HepG2 (cell line): ENCODE results near the gene HAUS7. TPM values are rescaled to one million over a fixed set of nuclear protein-coding genes. Genes with fewer than 3 reads are reported as not detected.

ENCODE experiments used
- ARNT ChIP-seq: fragments of 450-650 bp; IDR thresholded peaks from 2 replicates; pipeline ENCODE4 v1.6.1; 2017
- CERS6 ChIP-seq: sonication (generic); formaldehyde crosslinking; IDR thresholded peaks from 2 replicates; pipeline ENCODE4 v1.5.0; 2020; ENCODE audit warnings: missing genetic modification reagents
- FOXJ3 ChIP-seq: sonication (generic); formaldehyde crosslinking; IDR thresholded peaks from 2 replicates; pipeline ENCODE4 v1.4.0; 2020; ENCODE audit warnings: missing genetic modification reagents, mild to moderate bottlenecking, borderline replicate concordance
- MIER2 ChIP-seq: IDR thresholded peaks from 2 replicates; pipeline ENCODE4 v1.6.1; 2016; ENCODE audit warnings: missing biosample characterization, missing genetic modification reagents
- PAX8 ChIP-seq: sonication (generic); formaldehyde crosslinking; IDR thresholded peaks from 2 replicates; pipeline ENCODE4 v1.8.0; 2022; ENCODE audit warnings: mild to moderate bottlenecking, missing genetic modification reagents, borderline replicate concordance
- PHF21A ChIP-seq: sonication (generic); formaldehyde crosslinking; IDR thresholded peaks from 2 replicates; pipeline ENCODE4 v1.5.0; 2020; ENCODE audit warnings: mild to moderate bottlenecking, missing genetic modification reagents
- RNF219 ChIP-seq: sonication (generic); formaldehyde crosslinking; IDR thresholded peaks from 2 replicates; pipeline ENCODE4 v1.5.0; 2020; ENCODE audit warnings: mild to moderate bottlenecking, missing genetic modification reagents
- SNAI1 ChIP-seq: sonication (generic); formaldehyde crosslinking; IDR thresholded peaks from 2 replicates; pipeline ENCODE4 v1.5.0; 2020; ENCODE audit warnings: mild to moderate bottlenecking, missing genetic modification reagents, borderline replicate concordance
- TGIF2 ChIP-seq: IDR thresholded peaks from 2 replicates; pipeline ENCODE4 v1.6.1; 2016; ENCODE audit warnings: control low read depth, missing compliant biosample characterization
- ZNF367 ChIP-seq: sonication (generic); formaldehyde crosslinking; IDR thresholded peaks from 2 replicates; pipeline ENCODE4 v1.4.0; 2020; ENCODE audit warnings: missing genetic modification reagents, borderline replicate concordance
- ZNF800 ChIP-seq: sonication (generic); formaldehyde crosslinking; IDR thresholded peaks from 2 replicates; pipeline ENCODE4 v1.4.0; 2020; ENCODE audit warnings: missing genetic modification reagents
- polyA plus RNA-seq, 8 experiments: library from polyadenylated mRNA; depleted of rRNA in 3 of 8; stranded (reverse) in 7 of 8; unstranded in 1 of 8; fragments of >200 nt; fragmentation: Illumina TruSeq in 4 of 8; extraction: Trizol in 4 of 8; gene quantifications; 2 replicates each; pipeline versions ENCODE4 v1.2.1 to v1.2.3, GENCODE V29; 2011 to 2016; ENCODE audit warnings: low read depth in 4 of 8, missing spikeins in 1 of 8, mixed read lengths in 1 of 8; ENCODE audit not compliant: insufficient read depth in 1 of 8
- total RNA-seq, 5 experiments: library from RNA; depleted of rRNA; stranded (reverse); fragments of >200 nt; fragmentation: Illumina TruSeq; extraction: Trizol; gene quantifications; 2 replicates each; pipeline ENCODE4 v1.2.3, GENCODE V29; 2016; ENCODE audit warnings: low read depth in 1 of 5
- TF ChIP-seq, protein P1 (sequence below), 2 experiments: sonication (generic) in 1 of 2; formaldehyde crosslinking in 1 of 2; IDR thresholded peaks; 2 replicates each; pipeline versions ENCODE4 v1.4.0 to v1.6.1; 2016 to 2020; ENCODE audit warnings: borderline replicate concordance in 1 of 2, low read depth in 1 of 2, mild to moderate bottlenecking in 1 of 2, missing genetic modification reagents in 1 of 2

Gene HAUS7
- total and polyA plus RNA-seq, 2 of the 13 experiments (the other 11 are each of a cell fraction or from before 2014, with no cell fraction given): 10.9 to 42.4 TPM

GRCh38 chrX:153409414-153410101, 60.8 kb downstream of the HAUS7 start (continued):
- TF ChIP-seq ZNF800 (no peak), RNF219 (no peak), ZNF367 (CRISPR knock-in tag) (no peak), FOXJ3 (no peak), MIER2 (CRISPR knock-in tag) (no peak), TGIF2 (CRISPR knock-in tag) (no peak), PHF21A (peak; percentile 77), SNAI1 (no peak), ARNT (no peak), PAX8 (no peak), CERS6 (CRISPR knock-in tag) (no peak)
- TF ChIP-seq, protein P1, sequence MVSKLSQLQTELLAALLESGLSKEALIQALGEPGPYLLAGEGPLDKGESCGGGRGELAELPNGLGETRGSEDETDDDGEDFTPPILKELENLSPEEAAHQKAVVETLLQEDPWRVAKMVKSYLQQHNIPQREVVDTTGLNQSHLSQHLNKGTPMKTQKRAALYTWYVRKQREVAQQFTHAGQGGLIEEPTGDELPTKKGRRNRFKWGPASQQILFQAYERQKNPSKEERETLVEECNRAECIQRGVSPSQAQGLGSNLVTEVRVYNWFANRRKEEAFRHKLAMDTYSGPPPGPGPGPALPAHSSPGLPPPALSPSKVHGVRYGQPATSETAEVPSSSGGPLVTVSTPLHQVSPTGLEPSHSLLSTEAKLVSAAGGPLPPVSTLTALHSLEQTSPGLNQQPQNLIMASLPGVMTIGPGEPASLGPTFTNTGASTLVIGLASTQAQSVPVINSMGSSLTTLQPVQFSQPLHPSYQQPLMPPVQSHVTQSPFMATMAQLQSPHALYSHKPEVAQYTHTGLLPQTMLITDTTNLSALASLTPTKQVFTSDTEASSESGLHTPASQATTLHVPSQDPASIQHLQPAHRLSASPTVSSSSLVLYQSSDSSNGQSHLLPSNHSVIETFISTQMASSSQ (IDR thresholded peaks at IDR 0.05; ENCODE audit: low read depth): no peak
- TF ChIP-seq, protein P1 (CRISPR knock-in tag; IDR thresholded peaks at IDR 0.05; ENCODE audit: borderline replicate concordance): peak; percentile 38; the same call in 1 of the 2 replicates
